ENCODE measurements around the gene CYP2S1.

Gene CYP2S1

DNA sequence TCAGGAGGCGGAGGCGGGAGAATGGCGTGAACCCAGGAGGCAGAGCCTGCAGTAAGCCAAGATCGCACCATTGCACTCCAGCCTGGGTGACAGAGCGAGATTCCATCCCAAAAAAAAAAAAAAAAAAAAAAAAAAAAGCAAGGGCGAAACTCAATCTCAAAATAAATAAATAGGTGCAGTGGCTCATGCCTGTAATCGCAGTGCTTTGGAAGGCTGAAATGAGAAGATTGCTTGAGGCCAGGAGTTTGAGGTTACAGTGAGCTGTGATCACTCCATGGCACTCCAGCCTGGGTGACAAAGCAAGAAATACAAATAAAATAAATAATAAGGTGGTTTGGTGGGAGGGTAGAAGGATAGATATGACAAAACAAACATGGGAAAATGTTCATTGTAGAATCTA is 39.0 kb upstream of the CYP2S1 start:
- Histone ChIP-seq H3K14ac (ENCODE audit: low read length) (no peak overlapping the region), H3K4me1 (ENCODE audit: control insufficient read depth in 1 of 2, insufficient read depth in 2 of 2, low read length in 2 of 2) (peaks cover 0 to 2% of the 10 kb centered on the region in 2 experiments), H3K23ac (ENCODE audit: low read length) (no peak overlapping the region), H3K27ac (ENCODE audit: low read depth, low read length) (no peak overlapping the region), H2BK5ac (ENCODE audit: low read depth, low read length, poor library complexity) (no peak overlapping the region), H2AFZ (ENCODE audit: insufficient read depth, low read length, poor library complexity) (no peak overlapping the region), H3K4ac (ENCODE audit: low read depth, low read length) (no peak overlapping the region), H2BK12ac (ENCODE audit: low read length) (no peak overlapping the region), H4K91ac (ENCODE audit: low read depth, low read length) (no peak overlapping the region), H3K36me3 (ENCODE audit: control insufficient read depth in 1 of 2, insufficient read depth in 2 of 2, low read length in 2 of 2) (no peaks in the 10 kb centered on the region), H2AK5ac (ENCODE audit: low read length) (no peak overlapping the region), H3K9me3 (ENCODE audit: insufficient read depth, low read depth, low read length) (no peaks in the 10 kb centered on the region), H4K12ac (ENCODE audit: low read depth, low read length) (no peak overlapping the region), H3K9ac (ENCODE audit: low read length) (no peak overlapping the region), H3K79me2 (ENCODE audit: control insufficient read depth, insufficient read depth, low read length, poor library complexity) (no peaks in the 10 kb centered on the region), H4K8ac (ENCODE audit: low read depth, low read length) (no peak overlapping the region), H2BK120ac (ENCODE audit: insufficient read depth, low read length, poor library complexity) (no peak overlapping the region), H3K27me3 (ENCODE audit: insufficient read depth, low read length) (no peaks in the 10 kb centered on the region), H3K18ac (ENCODE audit: low read length) (no peak overlapping the region), H3K79me1 (ENCODE audit: low read length) (no peaks in the 10 kb centered on the region), H3K4me2 (ENCODE audit: low read length) (no peak overlapping the region), H3K4me3 (ENCODE audit: low read depth, low read length) (no peak overlapping the region)
- no peak for DNase-seq
- WGBS (ENCODE audit: extremely low coverage, insufficient coverage, insufficient read length), result no CpG with 5 or more reads among the region's 7 CpGs

GRCh38 chr19:41156207-41156606 is 36.8 kb upstream of the CYP2S1 start:
- Histone ChIP-seq H3K9ac (ENCODE audit: low read length) (no peak overlapping the region), H3K79me1 (ENCODE audit: low read length) (no peaks in the 10 kb centered on the region), H3K36me3 (ENCODE audit: control insufficient read depth in 1 of 2, insufficient read depth in 2 of 2, low read length in 2 of 2) (no peaks in the 10 kb centered on the region), H2BK120ac (ENCODE audit: insufficient read depth, low read length, poor library complexity) (no peak overlapping the region), H2BK5ac (ENCODE audit: low read depth, low read length, poor library complexity) (no peak overlapping the region), H3K4me3 (ENCODE audit: low read depth, low read length) (no peak overlapping the region), H3K4me1 (ENCODE audit: control insufficient read depth in 1 of 2, insufficient read depth in 2 of 2, low read length in 2 of 2) (peaks cover 0 to 5% of the 10 kb centered on the region in 2 experiments), H2AK5ac (ENCODE audit: low read length) (no peak overlapping the region), H3K27ac (ENCODE audit: low read depth, low read length) (no peak overlapping the region), H4K12ac (ENCODE audit: low read depth, low read length) (no peak overlapping the region), H2AFZ (ENCODE audit: insufficient read depth, low read length, poor library complexity) (no peak overlapping the region), H2BK12ac (ENCODE audit: low read length) (no peak overlapping the region), H3K79me2 (ENCODE audit: control insufficient read depth, insufficient read depth, low read length, poor library complexity) (no peaks in the 10 kb centered on the region), H3K4ac (ENCODE audit: low read depth, low read length) (no peak overlapping the region), H4K8ac (ENCODE audit: low read depth, low read length) (no peak overlapping the region), H4K91ac (ENCODE audit: low read depth, low read length) (no peak overlapping the region), H3K18ac (ENCODE audit: low read length) (no peak overlapping the region), H3K9me3 (ENCODE audit: insufficient read depth, low read depth, low read length) (no peaks in the 10 kb centered on the region), H3K23ac (ENCODE audit: low read length) (no peak overlapping the region), H3K4me2 (ENCODE audit: low read length) (no peak overlapping the region), H3K14ac (ENCODE audit: low read length) (no peak overlapping the region), H3K27me3 (ENCODE audit: insufficient read depth, low read length) (no peaks in the 10 kb centered on the region)
- no CpG with 5 or more reads among the region's 2 CpGs for WGBS (ENCODE audit: extremely low coverage, insufficient coverage, insufficient read length)
- no peak for DNase-seq

- Histone ChIP-seq H3K79me2 (ENCODE audit: control insufficient read depth, insufficient read depth, low read length, poor library complexity) (no peaks in the 10 kb centered on the region), H3K4me2 (ENCODE audit: low read length) (no peak overlapping the region), H2BK120ac (ENCODE audit: insufficient read depth, low read length, poor library complexity) (no peak overlapping the region), H3K4me3 (ENCODE audit: low read depth, low read length) (no peak overlapping the region), H2BK12ac (ENCODE audit: low read length) (no peak overlapping the region), H2AK5ac (ENCODE audit: low read length) (no peak overlapping the region), H3K9ac (ENCODE audit: low read length) (no peak overlapping the region), H3K18ac (ENCODE audit: low read length) (no peak overlapping the region), H3K27ac (ENCODE audit: low read depth, low read length) (no peak overlapping the region), H3K4me1 (ENCODE audit: control insufficient read depth in 1 of 2, insufficient read depth in 2 of 2, low read length in 2 of 2) (peaks cover 0 to 5% of the 10 kb centered on the region in 2 experiments), H2AFZ (ENCODE audit: insufficient read depth, low read length, poor library complexity) (no peak overlapping the region), H4K91ac (ENCODE audit: low read depth, low read length) (no peak overlapping the region), H3K14ac (ENCODE audit: low read length) (no peak overlapping the region), H2BK5ac (ENCODE audit: low read depth, low read length, poor library complexity) (no peak overlapping the region), H3K27me3 (ENCODE audit: insufficient read depth, low read length) (no peaks in the 10 kb centered on the region), H4K8ac (ENCODE audit: low read depth, low read length) (no peak overlapping the region), H3K23ac (ENCODE audit: low read length) (no peak overlapping the region), H3K9me3 (ENCODE audit: insufficient read depth, low read depth, low read length) (no peaks in the 10 kb centered on the region), H3K79me1 (ENCODE audit: low read length) (no peaks in the 10 kb centered on the region), H3K4ac (ENCODE audit: low read depth, low read length) (no peak overlapping the region), H3K36me3 (ENCODE audit: control insufficient read depth in 1 of 2, insufficient read depth in 2 of 2, low read length in 2 of 2) (peaks cover 0 to 1% of the 10 kb centered on the region in 2 experiments), H4K12ac (ENCODE audit: low read depth, low read length) (no peak overlapping the region)
- no CpG with 5 or more reads among the region's 2 CpGs for WGBS (ENCODE audit: extremely low coverage, insufficient coverage, insufficient read length)
- DNase-seq, result no peak
Measured at GRCh38 chr19:41159881-41160280, 33.1 kb upstream of the CYP2S1 start.

GRCh38 chr19:41161903-41162302 is 31.1 kb upstream of the CYP2S1 start:
- Histone ChIP-seq H3K79me2 (ENCODE audit: control insufficient read depth, insufficient read depth, low read length, poor library complexity) (no peaks in the 10 kb centered on the region), H3K4me2 (ENCODE audit: low read length) (no peak overlapping the region), H4K8ac (ENCODE audit: low read depth, low read length) (no peak overlapping the region), H2BK12ac (ENCODE audit: low read length) (no peak overlapping the region), H3K23ac (ENCODE audit: low read length) (no peak overlapping the region), H3K18ac (ENCODE audit: low read length) (no peak overlapping the region), H2AFZ (ENCODE audit: insufficient read depth, low read length, poor library complexity) (no peak overlapping the region), H4K12ac (ENCODE audit: low read depth, low read length) (no peak overlapping the region), H3K36me3 (ENCODE audit: control insufficient read depth in 1 of 2, insufficient read depth in 2 of 2, low read length in 2 of 2) (peaks cover 0 to 1% of the 10 kb centered on the region in 2 experiments), H2BK5ac (ENCODE audit: low read depth, low read length, poor library complexity) (no peak overlapping the region), H3K14ac (ENCODE audit: low read length) (no peak overlapping the region), H3K9ac (ENCODE audit: low read length) (no peak overlapping the region), H3K4ac (ENCODE audit: low read depth, low read length) (no peak overlapping the region), H3K79me1 (ENCODE audit: low read length) (no peaks in the 10 kb centered on the region), H3K9me3 (ENCODE audit: insufficient read depth, low read depth, low read length) (no peaks in the 10 kb centered on the region), H3K27ac (ENCODE audit: low read depth, low read length) (no peak overlapping the region), H2BK120ac (ENCODE audit: insufficient read depth, low read length, poor library complexity) (no peak overlapping the region), H3K27me3 (ENCODE audit: insufficient read depth, low read length) (no peaks in the 10 kb centered on the region), H2AK5ac (ENCODE audit: low read length) (no peak overlapping the region), H3K4me3 (ENCODE audit: low read depth, low read length) (no peak overlapping the region), H4K91ac (ENCODE audit: low read depth, low read length) (no peak overlapping the region), H3K4me1 (ENCODE audit: control insufficient read depth in 1 of 2, insufficient read depth in 2 of 2, low read length in 2 of 2) (peaks cover 0 to 5% of the 10 kb centered on the region in 2 experiments)
- DNase-seq, result no peak
- no CpG with 5 or more reads among the region's 5 CpGs for WGBS (ENCODE audit: extremely low coverage, insufficient coverage, insufficient read length)

All from trophoblast cell (in vitro differentiated cells and primary cell).